ENCODE data around the gene YOD1. TPM values are rescaled to one million over a fixed set of nuclear protein-coding genes. Genes with fewer than 3 reads are reported as not detected.

Gene YOD1
- total and polyA plus RNA-seq, 4 donors = 3.4 to 34.4 (median 5.4) TPM

GRCh38 chr1:207078578-207079132, 27.6 kb upstream of the YOD1 start:
- WGBS, 2 donors = 88 to 89% methylated on average over 11 of the region's 11 CpGs
- no peak for TF ChIP-seq CTCF (IDR thresholded peaks at IDR 0.05; ENCODE audit: control extremely low read depth, extremely low read depth)
- no peak for ATAC-seq (ENCODE audit: insufficient read depth, low FRiP score)

GRCh38 chr1:207077470-207078377, 26.7 kb upstream of the YOD1 start:
- 39 to 50% methylated on average over 6 of the region's 6 CpGs for WGBS, 2 donors
- TF ChIP-seq CTCF (IDR thresholded peaks at IDR 0.05; ENCODE audit: control extremely low read depth, extremely low read depth) = peak; percentile 82
- DNase-seq (peak; percentile 78 to 92 (median 89)), ATAC-seq (ENCODE audit: insufficient read depth, low FRiP score) (peak; percentile 87)
- Histone ChIP-seq H3K9me3 (ENCODE audit: control insufficient read depth in 4 of 4, insufficient read depth in 3 of 4, low read length in 3 of 4) (no peaks in the 10 kb centered on the region), H3K36me3 (ENCODE audit: control insufficient read depth in 4 of 4, insufficient read depth in 4 of 4, low read length in 4 of 4) (peaks cover 0 to 8% (median 3%) of the 10 kb centered on the region in 4 donors), H3K9ac (ENCODE audit: insufficient read depth in 1 of 2, low read length in 2 of 2) (no peak overlapping the region), H3K27ac (ENCODE audit: low read depth in 1 of 2, low read length in 1 of 2) (peak overlapping the region in 1 of 2 donors; percentile 12), H3K4me1 (ENCODE audit: control insufficient read depth in 5 of 5, insufficient read depth in 5 of 5, low read length in 5 of 5) (peaks cover 0 to 13% (median 0%) of the 10 kb centered on the region in 5 donors), H3K4me3 (no peak overlapping the region), H3K27me3 (ENCODE audit: control insufficient read depth in 3 of 3, insufficient read depth in 3 of 3, low read length in 2 of 3) (no peaks in the 10 kb centered on the region)

More at GRCh38 chr1:207078578-207079132, 27.6 kb upstream of the YOD1 start:
- Histone ChIP-seq H3K4me3 (no peak overlapping the region), H3K4me1 (ENCODE audit: control insufficient read depth in 5 of 5, insufficient read depth in 5 of 5, low read length in 5 of 5) (peaks cover 0 to 9% (median 0%) of the 10 kb centered on the region in 5 donors), H3K9me3 (ENCODE audit: control insufficient read depth in 4 of 4, insufficient read depth in 3 of 4, low read length in 3 of 4) (no peaks in the 10 kb centered on the region), H3K27ac (ENCODE audit: low read depth in 1 of 2, low read length in 1 of 2) (no peak overlapping the region), H3K9ac (ENCODE audit: insufficient read depth in 1 of 2, low read length in 2 of 2) (no peak overlapping the region), H3K36me3 (ENCODE audit: control insufficient read depth in 4 of 4, insufficient read depth in 4 of 4, low read length in 4 of 4) (peaks cover 0 to 8% (median 3%) of the 10 kb centered on the region in 4 donors), H3K27me3 (ENCODE audit: control insufficient read depth in 3 of 3, insufficient read depth in 3 of 3, low read length in 2 of 3) (no peaks in the 10 kb centered on the region)
- DNase-seq = no peak

- H3K9me3 ChIP-seq (ENCODE audit: control insufficient read depth in 4 of 4, insufficient read depth in 3 of 4, low read length in 3 of 4) = no peaks in the 10 kb centered on the region
- DNase-seq (no peak), ATAC-seq (ENCODE audit: insufficient read depth, low FRiP score) (no peak)
- H3K4me3 ChIP-seq = no peak overlapping the region
- peaks cover 0 to 8% (median 6%) of the 10 kb centered on the region in 4 donors for H3K36me3 ChIP-seq (ENCODE audit: control insufficient read depth in 4 of 4, insufficient read depth in 4 of 4, low read length in 4 of 4)
- no peaks in the 10 kb centered on the region for H3K27me3 ChIP-seq (ENCODE audit: control insufficient read depth in 3 of 3, insufficient read depth in 3 of 3, low read length in 2 of 3)
- peak overlapping the region in 1 of 2 donors; percentile 12 for H3K27ac ChIP-seq (ENCODE audit: low read depth in 1 of 2, low read length in 1 of 2)
- H3K4me1 ChIP-seq (ENCODE audit: control insufficient read depth in 5 of 5, insufficient read depth in 5 of 5, low read length in 5 of 5) = peaks cover 0 to 13% (median 0%) of the 10 kb centered on the region in 5 donors
- H3K9ac ChIP-seq (ENCODE audit: insufficient read depth in 1 of 2, low read length in 2 of 2) = no peak overlapping the region
- 95 to 97% methylated on average over 1 of the region's 1 CpG for WGBS, 2 donors
- no peak for TF ChIP-seq CTCF (IDR thresholded peaks at IDR 0.05; ENCODE audit: control extremely low read depth, extremely low read depth)
Observed at GRCh38 chr1:207077012-207077411, 26.0 kb upstream of the YOD1 start.

Measured in lung (tissue), 12 donors.